Astrocyte (in vitro differentiated cells and primary cell): ENCODE measurements around the gene EAF2.

Experiments used
- CTCF ChIP-seq: IDR thresholded peaks from 2 replicates; pipeline ENCODE4 v1.5.1; 2011; ENCODE audit warnings: low read depth, mild to moderate bottlenecking, inconsistent platforms, low read length, moderate library complexity; ENCODE audit not compliant: insufficient read depth
- EZH2 ChIP-seq: IDR thresholded peaks from 2 replicates; pipeline ENCODE4 v1.6.1; 2012; ENCODE audit warnings: mild to moderate bottlenecking, low read length, inconsistent platforms; ENCODE audit not compliant: insufficient read depth

DNA sequence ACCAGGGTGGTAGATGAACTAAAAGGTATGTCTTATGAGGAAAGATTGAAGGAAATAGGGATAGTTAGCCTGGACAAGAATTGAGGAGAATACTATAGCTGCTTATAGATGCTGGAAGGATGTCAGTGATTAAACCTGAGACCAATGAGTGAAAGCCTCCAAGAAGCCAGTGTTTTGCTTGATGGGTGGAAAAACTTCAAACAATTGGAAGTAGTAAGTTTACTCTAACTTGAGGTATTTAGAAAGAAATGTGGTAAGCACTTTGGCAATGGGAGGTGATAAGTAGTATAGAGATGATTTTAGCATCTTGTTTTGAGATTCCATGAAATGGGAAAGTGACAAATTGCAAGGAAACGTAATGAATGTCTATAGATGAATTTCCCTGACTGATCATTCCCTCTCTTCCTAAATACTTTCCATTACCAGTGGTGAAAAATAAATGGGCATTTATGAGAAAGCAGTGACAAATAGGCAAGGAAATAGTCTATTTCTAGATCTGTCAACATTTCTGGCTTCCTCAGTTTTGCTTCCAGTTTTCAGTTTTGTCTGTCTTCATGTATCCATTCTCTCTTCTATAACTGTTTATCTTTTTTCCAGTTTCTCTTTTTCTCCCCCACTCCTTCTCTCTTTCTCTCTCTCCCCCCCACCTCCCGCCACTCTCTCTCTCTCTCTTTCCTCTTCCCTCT lies 78.4 kb downstream of the EAF2 start:
- TF ChIP-seq EZH2 (no peak), CTCF (no peak)
